WERI-Rb-1 (cell line): ENCODE data around the gene KNTC1.
A peak's percentile ranks its signal among the peaks of the same experiment; 100 is the strongest.

Experiments used
- DNase-seq: peaks from one replicate; pipeline ENCODE4 v3.0.0-alpha.2; 2020
- H3K27ac ChIP-seq: fragments of 250-450 bp; sonication (Bioruptor Pico); 2 replicates; pipeline ENCODE4 v1.5.1; 2020; ENCODE audit warnings: mild to moderate bottlenecking, moderate library complexity
- H3K27me3 ChIP-seq: fragments of 250-450 bp; sonication (Bioruptor Pico); 2 replicates; pipeline ENCODE4 v1.5.1; 2021; ENCODE audit warnings: mild to moderate bottlenecking, low read depth, moderate library complexity; ENCODE audit not compliant: insufficient read depth, severe bottlenecking
- H3K36me3 ChIP-seq: fragments of 250-450 bp; sonication (Bioruptor Pico); 2 replicates; pipeline ENCODE4 v1.5.1; 2020; ENCODE audit warnings: mild to moderate bottlenecking, moderate library complexity
- H3K4me3 ChIP-seq: 2 replicates; pipeline ENCODE4 v1.5.1; 2011; ENCODE audit warnings: low read depth, mild to moderate bottlenecking, control low read depth, low read length
- H3K9me3 ChIP-seq: fragments of 250-450 bp; sonication (Bioruptor Pico); 2 replicates; pipeline ENCODE4 v1.5.1; 2021; ENCODE audit warnings: mild to moderate bottlenecking, moderate library complexity; ENCODE audit not compliant: severe bottlenecking
- TF ChIP-seq, protein P1 (sequence below): IDR thresholded peaks from 2 replicates; pipeline ENCODE4 v1.5.1; 2011; ENCODE audit warnings: low read depth, mild to moderate bottlenecking, control low read depth, inconsistent platforms, low read length

KNTC1 gene

DNA sequence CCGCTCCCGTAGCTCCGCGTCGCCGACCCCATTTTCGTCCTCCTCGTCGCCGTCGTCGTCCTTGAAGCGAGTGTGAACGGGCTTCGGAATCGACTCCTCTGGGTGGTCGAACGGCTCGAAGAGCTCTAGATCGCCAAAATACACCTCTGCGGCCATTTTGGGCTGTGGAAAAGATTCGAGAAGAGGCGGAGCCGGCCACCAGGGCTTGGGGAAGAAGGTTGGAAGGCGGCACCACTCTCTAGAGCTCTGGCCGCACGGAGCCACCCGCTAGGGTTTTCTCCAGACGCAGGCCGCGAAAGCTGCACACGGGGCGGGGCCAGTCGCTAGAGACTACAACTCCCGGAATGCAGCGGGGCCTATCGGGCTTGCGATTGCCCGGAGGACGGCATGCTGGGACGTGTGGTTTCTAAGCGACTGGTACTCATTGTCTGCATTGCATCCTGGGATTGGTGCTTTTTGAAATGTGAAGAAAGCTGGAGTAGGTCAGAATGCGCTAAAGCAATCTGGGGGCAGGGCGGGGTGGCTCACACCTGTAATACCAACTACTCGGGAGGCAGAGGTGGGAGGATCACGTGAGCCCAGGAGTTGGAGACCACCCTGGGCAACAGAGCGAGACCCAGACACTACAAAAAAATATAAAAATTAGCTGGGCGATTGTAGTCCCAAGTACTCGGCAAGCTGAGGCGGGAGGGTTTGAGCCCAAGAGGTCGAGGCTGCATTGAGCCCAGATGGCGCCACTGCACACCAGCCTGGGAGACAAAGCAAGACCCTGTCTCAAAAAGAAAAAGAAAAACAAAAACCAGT lies 26.2 kb upstream of the KNTC1 start, which contains the start of gene ZCCHC8:
TSS of gene ZCCHC8 (minus strand) at position 248 of the 804 bp plus-strand sequence. CDS start at position 156, 92 bp downstream.
- Histone ChIP-seq H3K4me3 (peak within 1 kb of the TSS; percentile 95), H3K27me3 (no peaks in the 10 kb centered on the region), H3K36me3 (peaks cover 48% of the 10 kb centered on the region), H3K9me3 (no peaks in the 10 kb centered on the region), H3K27ac (peak within 1 kb of the TSS; percentile 95)
- DNase-seq = peak; percentile 98
- TF ChIP-seq, protein P1, sequence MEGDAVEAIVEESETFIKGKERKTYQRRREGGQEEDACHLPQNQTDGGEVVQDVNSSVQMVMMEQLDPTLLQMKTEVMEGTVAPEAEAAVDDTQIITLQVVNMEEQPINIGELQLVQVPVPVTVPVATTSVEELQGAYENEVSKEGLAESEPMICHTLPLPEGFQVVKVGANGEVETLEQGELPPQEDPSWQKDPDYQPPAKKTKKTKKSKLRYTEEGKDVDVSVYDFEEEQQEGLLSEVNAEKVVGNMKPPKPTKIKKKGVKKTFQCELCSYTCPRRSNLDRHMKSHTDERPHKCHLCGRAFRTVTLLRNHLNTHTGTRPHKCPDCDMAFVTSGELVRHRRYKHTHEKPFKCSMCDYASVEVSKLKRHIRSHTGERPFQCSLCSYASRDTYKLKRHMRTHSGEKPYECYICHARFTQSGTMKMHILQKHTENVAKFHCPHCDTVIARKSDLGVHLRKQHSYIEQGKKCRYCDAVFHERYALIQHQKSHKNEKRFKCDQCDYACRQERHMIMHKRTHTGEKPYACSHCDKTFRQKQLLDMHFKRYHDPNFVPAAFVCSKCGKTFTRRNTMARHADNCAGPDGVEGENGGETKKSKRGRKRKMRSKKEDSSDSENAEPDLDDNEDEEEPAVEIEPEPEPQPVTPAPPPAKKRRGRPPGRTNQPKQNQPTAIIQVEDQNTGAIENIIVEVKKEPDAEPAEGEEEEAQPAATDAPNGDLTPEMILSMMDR = peak; percentile 33; the same call in 1 of the 2 replicates

DNA sequence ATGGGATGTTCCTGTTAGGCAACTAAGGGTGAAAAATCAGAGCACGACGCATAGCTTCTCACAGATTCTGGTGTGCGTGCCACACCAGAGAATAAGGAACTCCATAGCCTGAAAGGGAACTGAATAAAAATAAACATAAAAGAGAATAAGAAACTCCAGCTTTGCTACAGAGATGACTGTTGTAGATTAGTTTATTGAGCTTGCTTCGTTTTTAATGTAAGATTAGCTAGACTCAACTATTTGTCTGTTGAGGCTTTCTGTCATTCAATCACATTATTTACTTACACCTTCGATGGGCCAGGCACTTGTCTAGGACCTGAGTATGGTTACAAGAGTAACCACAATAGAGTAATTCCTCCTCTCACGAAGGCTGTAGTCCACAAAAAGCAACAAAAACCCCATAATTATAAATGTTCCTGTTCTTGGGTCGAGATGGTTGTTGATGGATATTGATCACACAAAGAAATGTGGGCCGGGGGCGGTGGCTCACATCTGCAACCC lies 25.5 kb upstream of the KNTC1 start:
- H3K4me3 ChIP-seq = no peak overlapping the region
- no peaks in the 10 kb centered on the region for H3K27me3 ChIP-seq
- H3K27ac ChIP-seq = peak overlapping the region; percentile 95
- TF ChIP-seq, protein P1 = no peak
- no peak for DNase-seq
- peaks cover 49% of the 10 kb centered on the region for H3K36me3 ChIP-seq
- H3K9me3 ChIP-seq = no peaks in the 10 kb centered on the region

DNA sequence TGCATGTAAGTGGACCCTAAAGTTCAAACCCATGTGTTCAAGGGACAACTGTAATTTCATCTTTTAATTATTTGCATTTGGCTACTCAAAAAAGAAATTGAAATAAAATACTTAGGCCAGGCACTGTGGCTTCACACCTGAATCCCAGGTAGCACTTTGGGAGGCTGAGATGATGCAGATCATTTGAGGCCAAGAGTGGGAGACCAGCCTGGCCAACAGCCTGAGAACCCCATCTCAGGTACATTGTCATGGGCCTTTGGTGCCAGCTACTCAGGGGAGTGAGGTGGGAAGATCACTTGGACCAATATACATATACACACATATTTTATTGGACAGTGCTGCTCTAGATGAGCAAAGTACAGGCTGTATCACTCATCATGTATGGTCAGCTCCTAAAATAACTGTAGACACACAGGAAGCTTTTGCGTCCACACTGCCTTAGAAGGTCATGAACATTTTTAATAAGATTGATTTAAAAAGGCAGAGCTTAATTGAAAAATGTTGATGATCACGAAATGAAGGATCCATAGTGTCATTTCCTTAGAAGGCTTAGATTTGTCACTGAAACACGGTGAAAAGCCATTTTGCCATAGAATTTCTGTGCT lies 23.8 kb upstream of the KNTC1 start:
- DNase-seq = no peak
- TF ChIP-seq, protein P1 = no peak
- no peak overlapping the region for H3K27ac ChIP-seq
- no peaks in the 10 kb centered on the region for H3K27me3 ChIP-seq
- H3K4me3 ChIP-seq = no peak overlapping the region
- H3K9me3 ChIP-seq = no peaks in the 10 kb centered on the region
- H3K36me3 ChIP-seq = peaks cover 55% of the 10 kb centered on the region

DNA sequence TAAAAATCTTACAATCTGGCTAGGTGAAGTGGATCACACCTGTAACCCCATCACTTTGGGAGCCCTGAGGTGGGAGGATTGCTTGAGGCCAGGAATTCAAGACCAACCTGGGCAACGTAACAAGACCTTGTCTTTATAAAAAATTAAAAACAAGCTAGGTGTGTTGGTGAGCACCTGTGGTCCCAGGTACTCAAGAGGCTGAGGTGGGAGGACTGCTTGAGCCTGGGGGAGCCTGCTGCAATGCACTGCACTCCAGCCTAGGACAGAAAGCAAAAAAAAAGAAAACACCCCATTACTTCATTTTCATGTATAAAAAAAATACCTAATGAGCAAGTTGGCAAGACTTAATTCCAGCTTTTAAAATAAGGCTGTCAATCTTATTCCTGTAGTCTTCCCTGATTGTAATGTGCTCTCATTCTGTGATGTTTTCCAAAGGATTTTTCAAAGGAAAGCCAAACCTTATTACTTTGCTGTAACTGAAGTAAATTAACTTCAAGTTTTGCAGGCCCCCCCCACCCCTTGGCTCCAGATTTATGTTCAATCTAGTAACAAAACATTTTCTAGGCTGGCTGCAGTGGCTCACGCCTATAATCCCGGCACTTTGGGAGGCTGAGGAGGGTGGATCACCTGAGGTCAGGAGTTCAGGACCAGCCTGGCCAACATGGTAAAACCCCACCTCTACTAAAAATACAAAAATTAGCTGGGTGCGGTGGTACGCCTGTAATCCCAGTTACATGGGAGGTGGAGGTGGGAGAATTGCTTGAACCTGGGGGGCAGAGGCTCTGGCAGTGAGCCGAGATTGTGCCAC lies 23.1 kb upstream of the KNTC1 start:
- no peak overlapping the region for H3K4me3 ChIP-seq
- H3K36me3 ChIP-seq = peaks cover 63% of the 10 kb centered on the region
- no peaks in the 10 kb centered on the region for H3K27me3 ChIP-seq
- no peaks in the 10 kb centered on the region for H3K9me3 ChIP-seq
- TF ChIP-seq, protein P1 = no peak
- no peak for DNase-seq
- H3K27ac ChIP-seq = no peak overlapping the region

DNA sequence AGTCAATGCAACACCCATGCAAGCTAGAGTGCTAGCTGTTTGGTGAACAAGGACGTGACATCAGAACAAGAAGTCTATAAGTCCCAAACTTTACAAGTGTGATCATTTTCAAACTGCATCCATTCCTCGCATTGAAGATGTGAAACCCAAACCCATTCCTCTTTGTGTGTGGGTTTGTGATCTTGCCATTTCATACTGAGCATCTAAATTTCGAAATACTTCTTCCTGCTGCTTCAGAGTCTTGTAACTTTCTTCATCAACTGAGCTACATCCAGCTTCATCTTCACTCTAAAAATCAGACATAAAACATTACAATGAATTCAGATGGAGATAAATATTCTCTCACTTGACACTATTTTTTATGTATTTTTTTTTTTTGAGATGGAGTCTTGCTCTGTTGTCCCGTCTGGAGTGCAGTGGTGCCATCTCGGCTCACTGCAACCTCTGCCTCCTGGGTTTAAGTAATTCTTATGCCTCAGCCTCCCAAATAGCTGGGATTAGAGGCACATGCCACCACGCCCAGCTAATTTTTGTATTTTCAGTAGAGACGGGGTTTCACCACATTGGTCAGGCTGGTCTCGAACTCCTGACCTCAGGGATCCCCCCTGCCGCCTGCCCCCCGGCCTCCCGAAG lies 21.5 kb upstream of the KNTC1 start:
- Histone ChIP-seq H3K36me3 (peaks cover 78% of the 10 kb centered on the region), H3K9me3 (no peaks in the 10 kb centered on the region), H3K27ac (no peak overlapping the region), H3K4me3 (no peak overlapping the region), H3K27me3 (no peaks in the 10 kb centered on the region)
- TF ChIP-seq, protein P1 = no peak
- no peak for DNase-seq
